Measurements from ENCODE around the gene MB21D2.
A peak's percentile ranks its signal among the peaks of the same experiment; 100 is the strongest.
"Not testable (repeated sequence)": the region's sequence is repeated elsewhere in the genome, so short reads cannot be mapped to it uniquely, and the experiment has no call there.

MB21D2 gene

GRCh38 chr3:192794216-192794615 is 123.4 kb downstream of the MB21D2 start:
- DNase-seq = no peak

GRCh38 chr3:192788816-192789515 is 128.7 kb downstream of the MB21D2 start:
- DNase-seq = not testable (repeated sequence)

DNA sequence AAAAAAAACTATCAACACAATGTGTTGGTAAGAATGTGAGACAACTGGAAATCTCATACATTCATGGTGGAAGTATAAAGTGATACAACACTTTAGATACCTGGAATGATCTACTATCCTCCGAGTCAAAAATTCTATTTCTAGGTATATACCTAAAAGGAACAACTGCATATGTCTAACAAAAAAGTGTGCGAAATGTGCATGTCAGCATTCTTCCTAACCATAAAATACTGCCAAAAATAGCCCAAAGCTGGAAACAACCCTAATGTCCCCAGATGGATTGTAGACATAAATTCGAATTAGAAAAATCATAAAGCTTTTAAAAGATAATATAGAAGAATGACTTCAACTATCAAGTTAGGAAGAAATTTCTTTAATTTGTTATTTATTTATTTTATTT is 139.1 kb downstream of the MB21D2 start:
- no peak for DNase-seq

DNA sequence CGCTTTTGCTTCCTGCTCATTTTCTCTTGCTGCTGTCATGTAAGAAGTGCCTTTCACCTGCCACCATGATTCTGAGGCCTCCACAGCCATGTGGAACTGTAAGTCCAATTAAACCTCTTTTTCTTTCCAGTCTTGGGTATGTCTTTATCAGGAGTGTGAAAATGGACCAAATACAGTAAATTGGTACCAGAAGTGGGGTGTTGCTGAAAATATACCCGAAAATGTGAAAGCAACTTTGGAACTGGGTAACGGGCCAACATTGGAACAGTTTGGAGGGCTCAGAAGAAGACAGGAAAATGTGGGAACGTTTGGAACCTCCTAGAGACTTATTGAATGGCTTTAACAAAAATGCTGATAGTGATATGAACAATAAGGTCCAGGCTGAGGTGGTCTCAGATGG is 143.3 kb downstream of the MB21D2 start:
- DNase-seq = not testable (repeated sequence)

DNA sequence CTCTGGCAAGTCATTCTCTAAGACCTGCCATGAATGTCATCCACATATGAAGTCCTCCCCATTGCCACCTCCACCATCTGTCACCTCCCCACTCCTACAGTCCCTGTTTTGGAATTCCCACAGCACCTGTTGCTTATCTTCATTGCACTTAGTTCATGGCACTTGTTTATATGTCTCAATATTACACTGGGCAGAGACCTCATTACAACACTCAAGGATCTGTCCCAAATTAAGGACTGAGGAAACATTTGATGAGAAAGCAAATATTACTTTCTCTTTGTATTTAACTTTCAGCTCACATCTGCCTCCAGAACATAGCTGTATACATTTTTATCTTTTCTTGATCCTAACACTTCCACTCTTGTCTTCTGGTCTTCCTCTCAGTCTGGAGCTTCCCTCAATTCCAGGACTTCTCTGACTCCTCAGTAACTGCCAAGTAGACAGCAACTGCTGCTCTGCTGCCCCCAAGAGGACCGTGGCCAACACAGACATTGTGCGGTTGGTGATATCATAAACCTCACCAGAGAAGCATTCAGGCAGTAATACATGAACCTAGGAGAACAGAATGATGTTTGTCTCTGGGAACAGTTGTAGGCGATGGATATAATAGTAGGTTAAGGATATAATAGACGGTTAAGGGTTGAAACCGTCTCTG is 145.3 kb downstream of the MB21D2 start:
- DNase-seq = peak; percentile 26

DNA sequence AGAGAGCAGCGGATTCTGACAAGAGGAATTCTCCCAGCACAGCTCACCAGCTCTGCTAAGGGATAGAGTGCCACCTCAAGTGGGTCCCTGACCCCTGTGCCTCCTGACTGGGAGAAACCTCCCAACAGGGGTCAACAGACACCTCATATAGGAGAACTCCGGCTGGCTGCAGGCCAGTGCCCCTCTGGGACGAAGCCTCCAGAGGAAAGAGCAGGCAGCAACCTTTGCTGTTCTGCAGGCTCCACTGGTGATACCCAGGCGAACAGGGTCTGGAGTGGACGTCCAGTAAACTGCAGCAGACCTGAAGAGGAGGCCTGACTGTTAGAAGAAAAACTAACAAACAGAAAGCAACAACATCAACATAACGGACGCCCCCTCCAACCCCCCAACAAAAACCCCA is 159.0 kb downstream of the MB21D2 start:
- no peak for DNase-seq

DNA sequence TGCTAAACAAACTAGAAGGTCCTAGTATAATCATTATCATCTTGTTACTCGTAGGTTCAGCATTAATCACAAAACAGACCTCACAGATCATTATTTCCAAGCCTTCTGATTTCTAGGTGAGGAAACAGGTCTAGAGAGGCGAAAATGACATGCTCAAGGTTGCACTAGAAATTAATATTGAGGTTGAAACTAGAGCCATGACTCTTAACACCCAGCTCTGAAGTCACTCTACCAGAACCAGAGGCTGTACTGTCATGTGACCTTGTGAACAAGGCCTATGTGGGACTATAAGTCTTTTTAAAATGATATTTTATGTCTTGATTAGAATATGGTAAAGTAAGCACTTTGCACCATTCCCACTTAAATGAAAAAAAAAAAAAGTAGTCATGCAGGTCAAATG is 166.5 kb downstream of the MB21D2 start:
- DNase-seq = no peak

GRCh38 chr3:192750201-192750600 is 167.5 kb downstream of the MB21D2 start:
- no peak for DNase-seq

GRCh38 chr3:192747746-192748145 is 169.9 kb downstream of the MB21D2 start:
- DNase-seq = no peak

GRCh38 chr3:192747145-192747544 is 170.5 kb downstream of the MB21D2 start:
- DNase-seq = no peak

Measured in fibroblast of upper back skin (primary cell).